ENCODE data around the gene PPARG.

GRCh38 chr3:12388185-12388584 lies 99.3 kb downstream of the PPARG start:
- TF ChIP-seq CTCF (IDR thresholded peaks at IDR 0.05; ENCODE audit: borderline replicate concordance, extremely low read depth, low read length, poor library complexity, severe bottlenecking) (no peak), EZH2 (IDR thresholded peaks at IDR 0.05; ENCODE audit: borderline replicate concordance, low read depth, low read length, severe bottlenecking) (no peak)
